Endodermal cell (in vitro differentiated cells): Measurements from ENCODE around the gene HAGH. TPM values are rescaled to one million over a fixed set of nuclear protein-coding genes. Genes with fewer than 3 reads are reported as not detected.

Experiments
- DNase-seq: peaks from one replicate; pipeline ENCODE4 v3.0.0-alpha.2; 2017
- H3K27ac ChIP-seq: 2 replicates; pipeline ENCODE4 v1.5.1; 2013; ENCODE audit warnings: mild to moderate bottlenecking, low read depth, low read length, moderate library complexity
- H3K27me3 ChIP-seq: 2 replicates; pipeline ENCODE4 v1.6.1; 2013; ENCODE audit warnings: mild to moderate bottlenecking, low read length, moderate library complexity; ENCODE audit not compliant: insufficient read depth, control insufficient read depth, poor library complexity, severe bottlenecking
- H3K36me3 ChIP-seq: 2 replicates; pipeline ENCODE4 v1.7.0; 2013; ENCODE audit warnings: mild to moderate bottlenecking, low read length, moderate library complexity; ENCODE audit not compliant: control insufficient read depth, insufficient read depth
- H3K4me1 ChIP-seq: one replicate; pipeline ENCODE4 v1.7.0; 2013; ENCODE audit warnings: low read length; ENCODE audit not compliant: control insufficient read depth, insufficient read depth
- H3K4me3 ChIP-seq: 2 replicates; pipeline ENCODE4 v1.5.1; 2013; ENCODE audit warnings: mild to moderate bottlenecking, low read length, moderate library complexity
- H3K9ac ChIP-seq: 2 replicates; pipeline ENCODE4 v1.6.1; 2013; ENCODE audit warnings: mild to moderate bottlenecking, low read length, moderate library complexity; ENCODE audit not compliant: poor library complexity, severe bottlenecking; ENCODE audit errors: extremely low read depth
- H3K9me3 ChIP-seq: 2 replicates; pipeline ENCODE4 v1.6.1; 2013; ENCODE audit warnings: mild to moderate bottlenecking, low read length, moderate library complexity; ENCODE audit not compliant: control insufficient read depth
- H3K27ac Mint-ChIP-seq: 2 replicates; pipeline ENCODE4 v1.8.0; 2020; ENCODE audit warnings: mixed read lengths
- H3K27me3 Mint-ChIP-seq: 2 replicates; pipeline ENCODE4 v1.8.0; 2021; ENCODE audit warnings: mild to moderate bottlenecking, mixed read lengths; ENCODE audit not compliant: insufficient read depth
- H3K36me3 Mint-ChIP-seq: 2 replicates; pipeline ENCODE4 v1.8.0; 2020; ENCODE audit warnings: low read depth, mixed read lengths
- H3K4me1 Mint-ChIP-seq: 2 replicates; pipeline ENCODE4 v1.8.0; 2020; ENCODE audit warnings: mixed read lengths
- H3K4me3 Mint-ChIP-seq: 2 replicates; pipeline ENCODE4 v1.8.0; 2020; ENCODE audit warnings: mild to moderate bottlenecking, moderate library complexity, mixed read lengths
- H3K9me3 Mint-ChIP-seq: 2 replicates; pipeline ENCODE4 v1.8.0; 2020; ENCODE audit warnings: mild to moderate bottlenecking, mixed read lengths
- WGBS, 2 experiments: methylation state at CpG; one replicate each; pipeline versions ENCODE4 v1.1.5 to v1.1.7; 2013; ENCODE audit warnings: missing lambda C conversion rate in 2 of 2, mixed read lengths in 1 of 2; ENCODE audit not compliant: insufficient coverage in 1 of 2, insufficient read length in 1 of 2; 5-methylcytosine and 5-hydroxymethylcytosine counted together
- total RNA-seq, 2 donors: library from RNA; stranded (reverse); fragmentation: NEBNext Ultra II Directional in 1 of 2; extraction: Animal tissue kit (Norgen Biotek cat#: 25700) in 1 of 2; gene quantifications; 2 replicates in 1 of 2; 3 replicates in 1 of 2; pipeline ENCODE4 v1.2.1, GENCODE V29; 2021
- TF ChIP-seq, protein P1 (sequence below): fragments of 200-600 bp; sonication (generic); conservative IDR thresholded peaks from 2 replicates; pipeline ENCODE4 v1.5.0; 2021; ENCODE audit warnings: antibody characterized with exemption, mild to moderate bottlenecking

Gene HAGH
- total RNA-seq, 2 donors from 2014 or later, result 47.8 to 52.9 TPM

DNA sequence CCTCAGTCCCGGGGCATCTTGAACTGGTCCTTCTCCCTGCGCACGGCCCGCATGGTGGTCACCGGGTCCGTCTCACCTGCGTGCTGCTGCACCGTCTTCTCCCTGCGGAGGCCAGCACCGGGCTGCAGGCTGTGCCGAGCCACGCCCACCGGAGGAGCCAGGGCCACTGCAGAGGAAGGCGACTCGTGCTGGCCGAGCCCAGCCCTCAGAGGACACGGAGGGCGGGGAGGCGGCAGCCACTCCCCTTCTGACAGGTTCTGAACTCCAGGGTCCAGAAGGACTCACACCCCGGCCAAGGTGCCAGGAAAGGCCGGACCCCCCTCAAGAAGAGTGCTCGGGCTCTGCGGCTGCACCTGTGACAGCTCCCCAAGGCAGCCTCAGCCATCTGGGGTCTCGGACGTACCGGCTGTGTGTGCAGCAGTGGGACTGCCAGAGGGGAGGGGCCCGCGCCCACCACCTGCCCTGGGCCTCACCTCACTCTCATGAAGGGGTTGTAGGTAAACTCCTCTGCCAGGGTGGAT lies 17.3 kb downstream of the HAGH start:
- no peak overlapping the region for H3K4me3 Mint-ChIP-seq
- 77 to 83% methylated on average over 16 to 28 of the region's 28 CpGs for WGBS, 2 experiments
- H3K9me3 Mint-ChIP-seq, result peaks cover 18% of the 10 kb centered on the region
- no peaks in the 10 kb centered on the region for H3K9me3 ChIP-seq
- H3K27ac ChIP-seq, result no peak overlapping the region
- no peaks in the 10 kb centered on the region for H3K4me1 ChIP-seq
- DNase-seq, result peak; percentile 83
- H3K27ac Mint-ChIP-seq, result no peak overlapping the region
- peaks cover 18% of the 10 kb centered on the region for H3K36me3 ChIP-seq
- no peaks in the 10 kb centered on the region for H3K27me3 Mint-ChIP-seq
- H3K27me3 ChIP-seq, result no peaks in the 10 kb centered on the region
- H3K4me3 ChIP-seq, result no peak overlapping the region
- H3K4me1 Mint-ChIP-seq, result no peaks in the 10 kb centered on the region
- no peak overlapping the region for H3K9ac ChIP-seq
- TF ChIP-seq, protein P1, sequence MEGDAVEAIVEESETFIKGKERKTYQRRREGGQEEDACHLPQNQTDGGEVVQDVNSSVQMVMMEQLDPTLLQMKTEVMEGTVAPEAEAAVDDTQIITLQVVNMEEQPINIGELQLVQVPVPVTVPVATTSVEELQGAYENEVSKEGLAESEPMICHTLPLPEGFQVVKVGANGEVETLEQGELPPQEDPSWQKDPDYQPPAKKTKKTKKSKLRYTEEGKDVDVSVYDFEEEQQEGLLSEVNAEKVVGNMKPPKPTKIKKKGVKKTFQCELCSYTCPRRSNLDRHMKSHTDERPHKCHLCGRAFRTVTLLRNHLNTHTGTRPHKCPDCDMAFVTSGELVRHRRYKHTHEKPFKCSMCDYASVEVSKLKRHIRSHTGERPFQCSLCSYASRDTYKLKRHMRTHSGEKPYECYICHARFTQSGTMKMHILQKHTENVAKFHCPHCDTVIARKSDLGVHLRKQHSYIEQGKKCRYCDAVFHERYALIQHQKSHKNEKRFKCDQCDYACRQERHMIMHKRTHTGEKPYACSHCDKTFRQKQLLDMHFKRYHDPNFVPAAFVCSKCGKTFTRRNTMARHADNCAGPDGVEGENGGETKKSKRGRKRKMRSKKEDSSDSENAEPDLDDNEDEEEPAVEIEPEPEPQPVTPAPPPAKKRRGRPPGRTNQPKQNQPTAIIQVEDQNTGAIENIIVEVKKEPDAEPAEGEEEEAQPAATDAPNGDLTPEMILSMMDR, result peak; percentile 25
- peaks cover 58% of the 10 kb centered on the region for H3K36me3 Mint-ChIP-seq

DNA sequence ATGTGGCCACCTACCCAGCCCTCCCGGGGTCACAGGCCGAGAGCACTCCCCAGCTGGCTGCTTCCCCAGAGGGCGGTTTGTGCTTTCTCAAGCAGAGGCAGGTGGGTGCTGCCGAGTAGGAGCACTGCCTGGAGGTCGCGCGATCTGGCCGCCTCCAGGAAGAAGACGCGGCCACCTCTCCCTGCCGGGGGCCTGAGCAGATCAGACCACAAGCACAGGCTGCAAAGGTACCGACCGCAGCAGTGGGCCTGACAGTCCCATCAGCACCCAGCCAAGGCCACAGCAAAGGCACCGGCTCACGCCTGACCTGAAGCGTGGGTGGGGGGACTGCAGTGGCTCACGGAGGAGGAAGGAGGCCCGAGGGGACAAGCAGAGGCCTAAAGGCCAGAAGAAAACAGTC lies 17.9 kb downstream of the HAGH start:
- H3K36me3 ChIP-seq, result peaks cover 18% of the 10 kb centered on the region
- WGBS, 2 experiments, result 78 to 85% methylated on average over 8 to 18 of the region's 18 CpGs
- H3K9me3 ChIP-seq, result no peaks in the 10 kb centered on the region
- no peak for DNase-seq
- H3K4me3 ChIP-seq, result no peak overlapping the region
- Mint-ChIP-seq H3K4me1 (no peaks in the 10 kb centered on the region), H3K36me3 (peaks cover 59% of the 10 kb centered on the region), H3K9me3 (peaks cover 21% of the 10 kb centered on the region), H3K27ac (no peak overlapping the region), H3K27me3 (no peaks in the 10 kb centered on the region), H3K4me3 (no peak overlapping the region)
- TF ChIP-seq, protein P1, result no peak
- no peaks in the 10 kb centered on the region for H3K27me3 ChIP-seq
- no peaks in the 10 kb centered on the region for H3K4me1 ChIP-seq
- H3K9ac ChIP-seq, result no peak overlapping the region
- no peak overlapping the region for H3K27ac ChIP-seq

DNA sequence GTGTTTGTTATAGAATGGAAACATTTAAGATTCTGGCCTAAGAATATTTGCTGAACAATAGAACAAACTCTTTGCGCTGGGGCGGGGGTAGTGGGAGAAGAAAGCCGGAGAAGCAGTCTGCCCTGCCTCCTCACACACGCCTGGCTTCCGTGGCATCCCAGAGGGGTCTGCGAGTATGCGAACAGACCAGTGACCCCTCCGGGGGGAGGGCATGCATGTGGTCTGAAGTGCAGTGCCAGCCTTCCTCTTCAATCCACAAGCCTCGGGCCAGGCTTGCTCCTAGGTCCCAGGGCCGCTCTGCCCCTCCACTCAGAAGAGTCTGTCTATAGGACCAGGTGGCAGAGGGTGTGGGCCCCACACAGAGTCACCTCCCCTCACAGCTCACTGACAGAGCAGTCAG lies 19.0 kb downstream of the HAGH start:
- Mint-ChIP-seq H3K4me1 (no peaks in the 10 kb centered on the region), H3K27ac (no peak overlapping the region), H3K4me3 (no peak overlapping the region), H3K27me3 (no peaks in the 10 kb centered on the region), H3K9me3 (peaks cover 27% of the 10 kb centered on the region), H3K36me3 (peaks cover 52% of the 10 kb centered on the region)
- Histone ChIP-seq H3K36me3 (peaks cover 18% of the 10 kb centered on the region), H3K9ac (no peak overlapping the region), H3K27ac (no peak overlapping the region), H3K9me3 (no peaks in the 10 kb centered on the region), H3K4me1 (no peaks in the 10 kb centered on the region), H3K4me3 (no peak overlapping the region), H3K27me3 (no peaks in the 10 kb centered on the region)
- TF ChIP-seq, protein P1, result no peak
- no peak for DNase-seq
- WGBS, 2 experiments, result 80 to 87% methylated on average over 1 to 10 of the region's 10 CpGs
